Progenitor cell of endocrine pancreas (in vitro differentiated cells): ENCODE measurements around the gene ATP2B2. TPM values are rescaled to one million over a fixed set of nuclear protein-coding genes. Genes with fewer than 3 reads are reported as not detected.

ENCODE experiments used
- DNase-seq: peaks from one replicate; pipeline ENCODE4 v3.0.0; 2021; ENCODE audit warnings: low spot score; ENCODE audit not compliant: unreplicated experiment
- H3K27ac Mint-ChIP-seq: 2 replicates; pipeline ENCODE4 v1.8.0; 2021; ENCODE audit warnings: mild to moderate bottlenecking, moderate library complexity, mixed read lengths
- H3K27me3 Mint-ChIP-seq: 2 replicates; pipeline ENCODE4 v1.8.0; 2021; ENCODE audit warnings: mixed read lengths
- H3K36me3 Mint-ChIP-seq: 2 replicates; pipeline ENCODE4 v1.8.0; 2022; ENCODE audit warnings: mixed read lengths; ENCODE audit not compliant: insufficient read depth
- H3K4me1 Mint-ChIP-seq: 2 replicates; pipeline ENCODE4 v1.8.0; 2021; ENCODE audit warnings: low read depth, mixed read lengths
- H3K4me3 Mint-ChIP-seq: 2 replicates; pipeline ENCODE4 v1.8.0; 2021; ENCODE audit warnings: low read depth, mild to moderate bottlenecking, moderate library complexity, mixed read lengths
- H3K9me3 Mint-ChIP-seq: 2 replicates; pipeline ENCODE4 v1.8.0; 2021; ENCODE audit warnings: low read depth, mixed read lengths
- total RNA-seq: library from RNA; stranded (reverse); gene quantifications from 2 replicates; pipeline ENCODE4 v1.2.1, GENCODE V29; 2021
- TF ChIP-seq, protein P1 (sequence below): fragments of 200-600 bp; sonication (generic); IDR thresholded peaks from one replicate; pipeline ENCODE4 v1.5.0; 2021; ENCODE audit warnings: antibody characterized with exemption, mild to moderate bottlenecking; ENCODE audit not compliant: unreplicated experiment

Gene ATP2B2
- total RNA-seq, 1 donor from 2014 or later: 0.07 TPM

DNA sequence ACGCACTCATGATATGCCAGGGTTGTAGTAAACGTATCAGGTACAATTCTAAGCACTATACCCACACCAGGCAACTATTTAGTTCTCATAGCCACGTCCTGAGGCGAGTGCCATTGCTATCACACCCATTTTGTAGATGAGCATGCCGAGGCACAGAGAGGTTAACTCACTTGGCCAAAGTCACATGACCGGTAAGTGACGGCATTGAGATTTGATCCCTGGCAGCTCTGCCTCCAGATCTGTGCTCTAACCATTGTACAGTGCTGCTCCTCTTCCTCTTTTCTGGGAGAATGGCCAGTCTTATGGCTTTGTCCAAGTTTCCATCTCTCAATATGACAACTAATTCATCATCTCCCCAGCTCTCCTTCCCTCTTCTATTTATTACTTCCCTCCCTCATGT, 18.9 kb upstream of the ATP2B2 start:
- peaks cover 24% of the 10 kb centered on the region for H3K27me3 Mint-ChIP-seq
- no peaks in the 10 kb centered on the region for H3K4me1 Mint-ChIP-seq
- no peaks in the 10 kb centered on the region for H3K36me3 Mint-ChIP-seq
- H3K4me3 Mint-ChIP-seq: no peak overlapping the region
- H3K27ac Mint-ChIP-seq: no peak overlapping the region
- H3K9me3 Mint-ChIP-seq: no peaks in the 10 kb centered on the region
- TF ChIP-seq, protein P1, sequence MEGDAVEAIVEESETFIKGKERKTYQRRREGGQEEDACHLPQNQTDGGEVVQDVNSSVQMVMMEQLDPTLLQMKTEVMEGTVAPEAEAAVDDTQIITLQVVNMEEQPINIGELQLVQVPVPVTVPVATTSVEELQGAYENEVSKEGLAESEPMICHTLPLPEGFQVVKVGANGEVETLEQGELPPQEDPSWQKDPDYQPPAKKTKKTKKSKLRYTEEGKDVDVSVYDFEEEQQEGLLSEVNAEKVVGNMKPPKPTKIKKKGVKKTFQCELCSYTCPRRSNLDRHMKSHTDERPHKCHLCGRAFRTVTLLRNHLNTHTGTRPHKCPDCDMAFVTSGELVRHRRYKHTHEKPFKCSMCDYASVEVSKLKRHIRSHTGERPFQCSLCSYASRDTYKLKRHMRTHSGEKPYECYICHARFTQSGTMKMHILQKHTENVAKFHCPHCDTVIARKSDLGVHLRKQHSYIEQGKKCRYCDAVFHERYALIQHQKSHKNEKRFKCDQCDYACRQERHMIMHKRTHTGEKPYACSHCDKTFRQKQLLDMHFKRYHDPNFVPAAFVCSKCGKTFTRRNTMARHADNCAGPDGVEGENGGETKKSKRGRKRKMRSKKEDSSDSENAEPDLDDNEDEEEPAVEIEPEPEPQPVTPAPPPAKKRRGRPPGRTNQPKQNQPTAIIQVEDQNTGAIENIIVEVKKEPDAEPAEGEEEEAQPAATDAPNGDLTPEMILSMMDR: no peak
- DNase-seq: no peak

DNA sequence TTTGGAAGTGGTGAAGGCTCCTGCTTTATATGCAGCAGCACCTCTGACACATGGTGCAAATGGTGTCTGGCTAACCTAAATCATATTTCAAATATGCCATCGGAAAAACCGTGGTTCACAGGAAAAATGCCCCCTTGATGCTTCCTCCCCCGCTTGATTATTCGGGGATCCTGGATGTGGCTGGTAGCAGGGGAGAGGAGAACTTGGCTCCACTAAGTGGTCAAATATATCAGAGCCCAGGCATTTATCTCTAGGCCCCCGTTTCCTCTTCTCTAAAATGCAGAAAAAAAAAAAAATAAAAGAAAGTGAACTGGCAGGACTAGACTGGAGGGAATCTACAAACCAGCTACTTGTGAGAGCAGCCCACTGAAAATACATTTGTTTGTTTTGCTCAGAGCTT, 18.2 kb upstream of the ATP2B2 start:
- Mint-ChIP-seq H3K4me3 (no peak overlapping the region), H3K27ac (no peak overlapping the region), H3K9me3 (no peaks in the 10 kb centered on the region), H3K36me3 (no peaks in the 10 kb centered on the region), H3K4me1 (no peaks in the 10 kb centered on the region), H3K27me3 (peaks cover 22% of the 10 kb centered on the region)
- TF ChIP-seq, protein P1: no peak
- no peak for DNase-seq

DNA sequence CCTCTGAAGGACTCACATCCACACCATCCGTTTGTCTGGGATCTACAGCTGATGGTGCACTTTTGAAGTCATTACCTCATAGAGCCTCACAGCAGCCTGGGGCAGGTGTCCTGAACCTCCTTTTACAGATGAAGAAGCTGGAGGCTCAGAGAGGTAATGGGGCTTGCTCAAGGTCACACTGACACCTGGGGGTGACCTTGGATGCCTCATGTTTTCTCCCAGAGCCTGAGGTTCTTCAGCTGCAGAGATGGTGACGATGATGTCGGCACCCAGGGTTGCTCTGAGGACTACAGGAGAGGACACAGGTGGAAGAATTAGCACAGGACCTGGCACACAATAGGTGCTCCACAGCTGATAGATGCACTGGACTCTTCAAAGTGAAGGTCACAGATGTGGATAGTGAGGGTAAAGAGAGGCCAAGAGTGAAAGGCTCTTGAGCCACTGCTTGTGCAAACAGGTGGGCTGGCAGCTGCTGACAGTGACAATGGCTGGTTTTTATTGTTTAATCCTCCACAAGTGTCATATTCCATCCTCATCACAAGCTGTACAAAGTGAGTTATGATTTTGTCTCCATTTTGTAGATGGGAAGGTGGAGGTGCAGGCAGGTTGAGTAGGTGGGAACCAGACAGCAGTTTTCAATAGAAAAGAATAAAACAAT, 17.4 kb upstream of the ATP2B2 start:
- H3K4me3 Mint-ChIP-seq: no peak overlapping the region
- H3K4me1 Mint-ChIP-seq: no peaks in the 10 kb centered on the region
- H3K9me3 Mint-ChIP-seq: no peaks in the 10 kb centered on the region
- TF ChIP-seq, protein P1: no peak
- H3K27ac Mint-ChIP-seq: no peak overlapping the region
- H3K27me3 Mint-ChIP-seq: peaks cover 20% of the 10 kb centered on the region
- no peak for DNase-seq
- H3K36me3 Mint-ChIP-seq: no peaks in the 10 kb centered on the region

DNA sequence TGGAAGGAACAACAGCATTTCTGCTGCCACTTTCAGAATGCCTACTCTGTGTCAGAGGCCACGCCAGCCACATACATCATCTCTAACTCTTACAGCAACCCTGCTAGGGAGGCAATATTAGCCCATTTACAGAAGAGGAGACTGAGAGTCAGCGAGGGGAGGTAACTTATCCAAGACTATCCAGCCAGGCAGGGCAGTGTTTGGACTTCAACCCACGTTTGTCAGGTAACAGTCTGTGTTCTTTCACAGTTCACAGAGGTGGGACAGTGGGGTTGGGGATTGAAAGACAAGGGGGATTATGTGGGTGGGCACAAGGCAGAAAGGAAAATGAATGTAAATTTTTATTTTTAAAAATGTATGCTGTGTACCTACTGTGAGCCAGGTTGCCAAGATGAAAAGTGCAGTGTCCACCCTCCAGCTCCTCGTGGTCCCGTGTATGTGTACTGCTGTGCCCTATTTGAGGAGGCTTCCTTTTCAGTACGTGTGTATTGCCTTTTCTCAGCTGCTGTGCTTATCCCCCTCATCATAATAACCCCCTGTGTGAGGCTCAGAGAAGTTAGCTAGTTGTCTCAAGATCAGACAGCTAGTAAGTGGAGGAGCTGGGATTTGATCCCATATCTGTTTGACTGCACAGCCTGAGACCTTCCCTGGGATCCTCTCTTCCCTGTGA, 16.5 kb upstream of the ATP2B2 start:
- no peaks in the 10 kb centered on the region for H3K9me3 Mint-ChIP-seq
- H3K4me1 Mint-ChIP-seq: no peaks in the 10 kb centered on the region
- TF ChIP-seq, protein P1: no peak
- no peak for DNase-seq
- H3K27ac Mint-ChIP-seq: no peak overlapping the region
- no peaks in the 10 kb centered on the region for H3K36me3 Mint-ChIP-seq
- no peak overlapping the region for H3K4me3 Mint-ChIP-seq
- H3K27me3 Mint-ChIP-seq: peaks cover 20% of the 10 kb centered on the region

DNA sequence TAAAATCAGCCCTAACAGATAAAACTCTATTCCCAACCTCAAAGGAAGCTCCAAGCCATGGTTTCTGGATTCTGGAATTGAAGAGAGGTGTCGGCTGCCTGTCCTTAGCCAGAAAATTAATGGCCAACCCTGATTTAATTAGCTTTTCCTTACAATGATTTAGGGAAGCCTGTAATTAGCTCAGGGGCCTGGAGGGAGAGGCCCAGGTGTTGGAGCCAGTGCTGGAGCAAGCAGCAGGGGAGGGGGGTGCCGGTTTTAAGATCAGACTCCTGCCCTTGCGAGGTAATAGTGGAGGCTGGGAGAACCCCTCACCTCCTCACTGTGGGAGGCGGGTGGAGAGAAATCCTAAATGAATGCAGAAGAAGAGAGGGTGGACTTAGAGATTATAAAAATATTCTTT, 14.7 kb upstream of the ATP2B2 start:
- H3K27me3 Mint-ChIP-seq: peaks cover 18% of the 10 kb centered on the region
- H3K27ac Mint-ChIP-seq: no peak overlapping the region
- no peaks in the 10 kb centered on the region for H3K4me1 Mint-ChIP-seq
- no peaks in the 10 kb centered on the region for H3K9me3 Mint-ChIP-seq
- no peak for DNase-seq
- TF ChIP-seq, protein P1: no peak
- no peaks in the 10 kb centered on the region for H3K36me3 Mint-ChIP-seq
- no peak overlapping the region for H3K4me3 Mint-ChIP-seq
